ENCODE data around the gene SPEF1. TPM values are rescaled to one million over a fixed set of nuclear protein-coding genes. Genes with fewer than 3 reads are reported as not detected.

The SPEF1 gene
- total and polyA plus RNA-seq, 10 of the 15 experiments (the other 5 are each of a cell fraction or from before 2014, with no cell fraction given), result 0.12 TPM; not detected in 9

- TF ChIP-seq CUX1 (IDR thresholded peaks at IDR 0.05; ENCODE audit: insufficient replicate concordance, low read depth, low read length) (no peak), STAT1 (conservative IDR thresholded peaks at IDR 0.05) (no peak), RELB (IDR thresholded peaks at IDR 0.05; ENCODE audit: low read depth) (no peak), CBFB (IDR thresholded peaks at IDR 0.05; ENCODE audit: low read depth) (no peak), PBX3 (IDR thresholded peaks at IDR 0.05; ENCODE audit: insufficient replicate concordance, low read depth, low read length) (no peak)
Observed at GRCh38 chr20:3803289-3803688, 22.0 kb upstream of the SPEF1 start (continued).
